GM19025 (cell line): ENCODE measurements around the gene HOXA7.

ENCODE experiments used
- ATAC-seq: cut with Tn5 transposase; IDR thresholded peaks from one replicate; pipeline ENCODE4 v1.9.1; 2021; ENCODE audit warnings: mild to moderate bottlenecking, low read depth, moderate library complexity; ENCODE audit not compliant: unreplicated experiment

Gene HOXA7

DNA sequence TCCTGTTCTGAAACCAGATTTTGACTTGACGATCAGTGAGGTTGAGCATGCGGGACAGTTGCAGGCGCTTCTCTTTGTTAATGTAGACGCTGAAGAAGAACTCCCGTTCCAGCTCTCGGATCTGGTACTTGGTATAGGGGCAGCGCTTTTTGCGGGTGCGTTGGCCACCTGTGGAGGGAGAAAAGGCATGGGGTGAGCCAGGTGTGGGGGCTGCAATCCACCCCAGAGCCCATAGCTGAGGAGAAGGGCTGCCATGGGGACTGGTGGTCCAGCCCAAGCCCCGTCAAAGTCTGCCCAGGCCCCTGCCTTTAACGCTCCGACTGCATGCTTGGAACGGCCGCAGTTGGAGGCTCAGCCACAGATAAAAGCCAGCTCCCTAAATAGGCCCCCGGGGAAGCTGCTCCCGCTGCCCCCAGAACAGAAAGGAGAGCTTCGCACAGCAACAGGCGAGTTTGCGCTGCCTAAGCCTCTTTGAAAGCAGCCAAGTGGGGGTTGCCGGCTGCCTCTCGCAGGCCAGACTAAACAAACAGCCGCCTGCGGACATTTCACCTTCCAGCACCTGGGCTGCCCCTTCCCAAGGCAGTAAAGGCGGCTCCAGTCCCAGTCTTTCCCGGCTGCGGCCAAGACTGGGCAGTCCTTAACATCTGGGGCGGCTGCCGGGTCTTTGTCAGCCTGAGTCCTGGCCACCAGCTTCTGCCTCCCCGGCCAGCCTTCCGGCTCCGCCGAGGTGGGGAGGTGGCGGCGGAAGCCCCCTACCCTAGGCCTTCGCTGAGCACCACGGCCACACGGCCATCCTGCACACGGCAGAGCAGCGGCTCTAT, 26.6 kb upstream of the HOXA7 start:
- no peak for ATAC-seq

DNA sequence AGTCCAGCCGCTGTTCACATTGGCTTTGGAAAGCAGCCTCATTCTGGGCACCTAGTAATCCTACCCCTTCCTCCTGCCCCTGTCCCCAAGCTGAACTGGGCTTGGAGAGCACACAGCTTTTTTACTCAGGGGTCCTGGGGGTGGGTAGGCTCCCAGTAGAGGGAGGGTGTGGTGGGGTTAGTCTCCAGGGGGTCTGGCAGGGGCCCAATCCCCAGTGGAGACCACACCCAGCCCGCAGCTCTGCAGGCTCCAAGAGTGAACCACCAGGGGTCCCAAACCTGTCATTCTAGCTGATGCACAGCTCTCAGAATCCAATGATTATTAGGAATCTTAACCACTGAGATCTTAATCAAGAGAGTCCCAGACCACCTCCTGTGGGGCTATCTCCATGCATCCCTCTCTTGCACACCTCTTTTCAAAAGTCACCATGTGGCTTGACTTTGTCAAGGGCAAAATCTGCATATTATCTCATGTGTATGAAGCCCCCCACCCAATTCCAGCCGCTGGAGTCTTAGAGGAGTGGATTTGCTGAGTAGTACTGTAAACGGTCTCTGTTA, 25.9 kb upstream of the HOXA7 start:
- ATAC-seq: no peak

DNA sequence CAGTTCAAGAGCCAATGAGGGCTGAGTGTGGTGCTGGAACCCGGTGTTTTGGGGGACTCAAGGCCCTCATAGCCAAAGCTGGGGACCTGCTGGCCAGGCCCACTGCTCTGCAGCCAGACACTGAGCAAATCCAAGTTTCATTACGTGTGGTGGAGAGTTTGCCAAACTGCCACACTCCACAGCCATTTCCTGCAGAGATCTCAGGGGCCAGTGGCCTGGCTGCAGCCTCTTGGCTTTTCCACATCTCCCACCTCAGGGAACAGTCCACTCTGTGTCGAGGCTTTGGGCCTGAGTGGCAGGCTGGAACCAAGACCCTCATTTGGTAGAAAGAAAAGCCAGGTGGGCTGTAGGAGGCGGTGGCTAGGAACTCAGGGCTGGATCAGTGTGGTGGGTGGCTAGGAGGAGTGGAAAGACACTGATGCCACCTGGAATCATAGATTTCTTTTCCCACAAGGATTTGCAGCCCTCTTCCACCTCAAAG, 25.4 kb upstream of the HOXA7 start:
- ATAC-seq: no peak

DNA sequence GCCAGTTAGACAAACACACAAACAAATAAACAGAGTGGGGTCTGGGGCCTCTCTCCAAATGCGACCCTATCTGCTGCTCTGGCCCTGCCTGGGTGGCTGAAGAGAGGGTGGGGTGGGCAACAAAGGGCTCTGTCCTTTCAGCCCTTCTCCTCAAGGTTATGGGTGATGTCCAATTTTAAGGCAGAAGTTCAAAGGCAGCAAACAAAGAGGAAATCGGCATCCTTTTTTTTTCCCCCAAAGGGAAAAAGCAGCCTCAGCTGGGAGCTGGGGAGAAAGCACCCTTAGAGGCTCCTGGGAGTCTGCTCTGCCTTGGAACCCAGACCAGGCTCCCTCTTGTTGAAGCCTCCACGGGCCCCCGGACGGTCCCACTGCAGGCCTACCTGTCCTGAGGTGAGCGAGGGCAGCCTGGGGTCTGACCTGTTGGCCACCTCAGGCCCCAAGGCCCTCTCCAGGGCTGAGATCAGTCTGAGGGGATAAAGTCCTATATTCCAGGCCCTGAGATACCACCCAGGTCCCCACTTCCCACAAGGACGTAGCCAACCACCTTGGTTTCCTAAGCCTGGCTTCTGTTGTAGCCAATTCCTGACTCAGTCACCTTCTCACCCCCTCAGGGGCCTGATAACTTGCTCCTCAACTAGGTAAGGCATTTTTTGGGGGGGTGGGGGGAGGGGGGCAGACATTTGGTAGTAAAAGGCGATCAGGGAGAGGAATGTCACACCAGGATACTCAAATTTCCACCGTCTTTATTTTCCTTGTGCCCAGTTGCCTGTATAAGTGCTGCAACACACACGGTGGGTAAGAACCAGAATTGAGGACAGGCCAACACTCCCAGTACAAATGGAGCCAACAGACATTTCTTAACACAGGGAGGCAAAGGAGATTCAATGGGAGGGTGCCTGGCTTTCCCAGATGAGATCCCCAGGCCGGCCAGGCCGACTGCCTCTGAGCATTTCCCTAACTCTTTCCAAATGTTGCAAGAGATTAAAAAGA, 24.3 kb upstream of the HOXA7 start:
- no peak for ATAC-seq

DNA sequence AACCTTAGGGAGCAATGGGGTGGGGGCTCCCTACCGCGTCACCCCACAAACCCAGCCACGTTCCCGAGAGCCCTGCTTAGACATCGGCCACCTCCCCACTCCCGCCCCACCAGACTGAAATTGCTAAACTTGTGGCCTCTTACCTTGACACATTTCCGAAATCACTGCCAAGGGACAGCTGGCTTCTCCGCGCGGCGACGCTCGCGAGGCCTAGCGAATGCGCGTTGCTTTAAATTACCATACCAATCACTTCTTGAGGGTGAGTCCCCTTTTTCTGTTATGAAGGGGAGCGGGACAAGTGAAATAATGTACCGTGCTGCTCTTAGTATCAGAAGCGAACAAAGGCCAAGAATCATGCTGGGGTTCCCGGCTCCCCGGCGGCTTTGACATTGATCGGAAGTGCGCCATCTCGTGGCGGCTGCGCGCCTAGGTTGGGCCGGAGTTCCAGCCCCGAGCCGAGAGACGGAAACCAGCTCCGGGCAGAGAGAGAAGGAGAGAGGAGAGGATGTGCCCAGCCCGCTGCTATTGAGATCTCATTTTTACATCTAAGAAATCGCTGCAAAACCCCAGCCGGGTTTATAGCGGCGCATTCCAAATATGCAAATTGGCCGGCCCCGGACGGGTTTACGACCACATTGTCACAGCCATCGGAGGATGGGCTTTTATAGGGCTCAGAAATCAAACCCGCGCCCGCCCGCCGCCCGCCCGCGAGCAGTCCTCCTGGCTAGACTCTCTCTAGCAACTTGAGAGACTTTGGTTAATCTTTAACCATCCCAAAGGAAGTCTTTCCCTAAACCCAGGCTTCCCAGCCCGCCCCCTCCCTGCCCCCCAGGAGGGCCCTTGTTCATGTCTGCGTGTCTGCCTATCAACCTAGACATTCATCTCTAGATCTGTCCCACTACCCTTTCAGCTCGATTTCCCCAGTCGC, 23.3 kb upstream of the HOXA7 start:
- ATAC-seq: no peak

DNA sequence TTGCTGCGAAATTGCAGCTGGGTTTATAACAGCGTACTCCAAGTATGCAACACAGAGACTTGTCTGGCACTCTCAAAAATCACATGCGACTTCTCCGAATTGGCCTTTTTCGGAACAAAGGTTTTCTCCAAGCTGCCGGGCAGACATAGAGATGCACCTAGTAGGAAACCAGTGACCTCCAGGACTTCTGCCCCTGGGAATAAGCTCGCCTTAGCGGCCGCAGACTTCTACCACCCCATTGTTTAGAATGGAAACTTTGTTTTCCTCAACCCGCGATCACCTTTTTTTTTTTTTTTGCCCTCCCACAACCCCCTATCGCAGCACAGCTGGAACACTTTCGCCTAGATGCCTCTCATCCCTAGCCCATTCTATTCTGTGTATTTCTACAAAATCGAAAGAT, 22.6 kb upstream of the HOXA7 start:
- ATAC-seq: no peak

DNA sequence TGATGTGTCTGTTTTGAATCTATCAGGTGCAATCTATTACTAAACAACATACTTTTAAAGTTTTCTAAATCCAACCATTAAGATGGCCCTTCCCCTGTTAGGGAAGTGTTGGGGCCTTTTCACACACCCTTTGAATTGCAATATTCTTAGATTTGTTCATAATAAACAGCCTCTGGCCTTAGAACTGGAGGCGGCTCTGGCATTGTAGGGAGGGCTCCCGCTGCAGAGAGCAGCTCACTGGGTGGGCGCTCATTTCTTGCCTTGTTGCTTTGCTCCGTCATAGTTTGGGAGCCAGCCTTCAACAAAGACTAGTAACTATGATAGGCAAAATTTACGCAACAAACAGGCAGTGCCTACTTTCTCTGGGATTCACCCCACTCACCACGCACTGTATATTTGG, 21.9 kb upstream of the HOXA7 start:
- no peak for ATAC-seq

DNA sequence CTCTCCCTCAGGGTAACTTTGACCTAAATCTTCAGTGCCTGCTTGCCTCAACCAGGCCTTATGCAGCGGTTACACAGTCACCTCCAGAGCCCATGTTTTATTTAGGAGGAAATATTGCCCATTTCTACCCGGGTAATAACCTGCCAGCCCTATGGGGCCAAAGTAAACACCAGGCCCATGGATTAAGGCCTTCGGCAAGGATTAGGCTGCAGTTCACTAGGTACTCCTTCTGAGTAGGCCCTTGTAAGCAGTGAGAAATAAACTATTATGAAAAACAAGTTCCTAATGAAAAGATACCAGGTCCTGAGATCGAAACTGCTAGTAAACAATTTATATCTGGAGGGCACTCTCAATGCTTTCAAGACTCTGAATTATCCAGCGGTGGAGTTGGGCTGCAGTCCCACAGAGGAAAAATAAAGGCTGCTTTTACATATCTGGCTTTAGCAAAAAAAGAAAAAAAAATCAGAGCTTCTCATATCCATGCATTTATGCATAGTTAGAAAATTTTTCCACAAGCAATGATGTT, 21.4 kb upstream of the HOXA7 start:
- ATAC-seq: no peak

DNA sequence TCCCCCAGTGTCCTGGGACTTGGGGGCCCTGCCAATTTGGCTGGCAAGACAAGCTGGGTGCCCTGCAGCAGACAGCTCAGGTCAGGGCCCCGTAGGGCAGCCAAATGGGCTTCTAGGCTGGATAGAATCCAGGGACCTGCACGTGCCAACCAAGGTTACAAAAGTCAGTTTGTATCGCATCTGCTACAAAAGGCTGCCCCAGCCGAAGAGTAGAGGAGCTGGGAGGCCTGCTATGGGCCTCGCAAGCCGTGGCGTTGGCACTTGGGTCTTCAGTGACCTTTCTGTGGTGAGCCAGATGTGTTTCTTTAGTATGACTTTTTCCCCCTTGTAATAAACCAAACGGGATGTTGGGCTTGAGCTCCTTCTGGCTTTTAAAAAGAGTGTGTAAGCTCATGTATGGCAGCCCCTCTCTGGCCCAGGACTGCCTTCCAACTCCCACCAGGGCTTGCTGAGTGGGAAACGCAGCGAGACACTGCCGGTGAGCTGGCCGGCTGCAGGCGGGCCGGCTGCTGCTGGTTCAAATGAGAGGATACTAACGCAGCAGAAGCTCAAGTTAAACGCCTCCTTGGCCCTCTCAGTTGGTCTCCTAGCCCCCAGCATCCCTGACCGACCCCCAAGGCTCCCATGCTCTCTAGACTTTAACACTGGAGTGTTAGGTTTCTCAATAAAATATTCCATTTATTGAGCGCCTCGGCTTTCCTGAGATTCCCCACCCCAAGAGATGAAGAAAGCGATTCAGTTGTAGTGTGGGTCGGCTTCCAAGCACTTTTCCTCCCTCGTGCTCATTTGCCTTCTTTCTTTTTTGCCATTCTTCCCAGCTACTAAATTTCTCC, 20.7 kb upstream of the HOXA7 start:
- no peak for ATAC-seq

DNA sequence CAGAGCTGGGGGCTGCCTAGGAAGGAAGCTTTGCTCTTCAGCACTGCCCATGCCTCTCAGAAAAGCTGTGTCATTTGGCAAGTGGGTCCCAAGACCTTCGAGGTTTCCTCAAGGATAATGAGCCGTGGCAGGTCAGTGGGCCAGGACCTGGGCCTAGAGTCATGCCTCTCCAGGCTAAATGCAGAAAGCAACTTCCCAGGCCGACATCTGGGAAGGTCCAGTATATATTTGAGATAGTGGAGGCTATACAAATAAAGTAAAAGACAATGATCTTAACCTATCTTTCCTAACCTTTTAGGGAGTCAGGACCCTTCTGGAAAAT, 20.0 kb upstream of the HOXA7 start:
- ATAC-seq: no peak

DNA sequence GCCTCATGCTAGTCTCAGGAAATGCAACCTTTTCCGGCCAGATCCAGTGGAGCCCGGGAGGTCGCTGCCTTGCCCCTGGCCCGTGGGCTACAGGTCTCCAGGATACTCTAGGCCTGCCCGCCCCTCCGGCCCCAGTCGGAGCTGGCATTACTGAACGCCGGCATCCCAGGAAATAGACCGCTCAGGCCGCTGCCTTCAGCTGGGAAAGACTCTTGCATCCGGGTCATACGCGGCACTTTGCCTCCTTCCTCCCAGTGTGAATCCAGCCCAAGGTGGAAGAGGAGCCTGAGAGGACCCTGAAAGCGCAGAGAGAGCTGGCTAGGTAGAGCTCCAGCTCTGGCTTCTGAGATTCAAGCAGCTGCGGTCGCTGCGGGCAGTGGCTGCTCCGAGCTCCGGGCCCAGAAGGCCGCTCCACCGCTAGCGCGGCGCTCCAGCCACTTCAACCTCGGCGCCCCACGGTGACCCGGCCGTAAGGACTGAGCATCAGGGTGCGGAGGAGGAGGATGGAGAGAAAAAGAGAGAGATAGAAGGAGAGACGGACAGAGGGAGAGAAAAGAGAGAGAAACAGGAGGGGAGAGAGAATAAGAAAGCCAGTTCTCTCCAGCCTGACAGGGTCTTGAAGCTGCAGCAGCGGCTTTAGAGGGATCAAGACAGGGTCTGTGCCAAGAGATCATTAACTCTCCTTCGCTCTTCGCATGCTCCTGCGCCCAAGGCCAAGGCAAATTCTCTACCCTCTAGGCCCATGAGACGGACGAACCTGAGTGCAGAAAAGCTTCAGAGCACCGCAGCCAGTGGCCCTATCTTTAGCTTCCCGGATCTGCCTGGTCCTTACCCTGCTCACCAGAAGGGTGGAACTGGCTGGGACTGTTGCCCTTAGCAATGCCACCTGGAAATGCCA, 19.4 kb upstream of the HOXA7 start:
- no peak for ATAC-seq

DNA sequence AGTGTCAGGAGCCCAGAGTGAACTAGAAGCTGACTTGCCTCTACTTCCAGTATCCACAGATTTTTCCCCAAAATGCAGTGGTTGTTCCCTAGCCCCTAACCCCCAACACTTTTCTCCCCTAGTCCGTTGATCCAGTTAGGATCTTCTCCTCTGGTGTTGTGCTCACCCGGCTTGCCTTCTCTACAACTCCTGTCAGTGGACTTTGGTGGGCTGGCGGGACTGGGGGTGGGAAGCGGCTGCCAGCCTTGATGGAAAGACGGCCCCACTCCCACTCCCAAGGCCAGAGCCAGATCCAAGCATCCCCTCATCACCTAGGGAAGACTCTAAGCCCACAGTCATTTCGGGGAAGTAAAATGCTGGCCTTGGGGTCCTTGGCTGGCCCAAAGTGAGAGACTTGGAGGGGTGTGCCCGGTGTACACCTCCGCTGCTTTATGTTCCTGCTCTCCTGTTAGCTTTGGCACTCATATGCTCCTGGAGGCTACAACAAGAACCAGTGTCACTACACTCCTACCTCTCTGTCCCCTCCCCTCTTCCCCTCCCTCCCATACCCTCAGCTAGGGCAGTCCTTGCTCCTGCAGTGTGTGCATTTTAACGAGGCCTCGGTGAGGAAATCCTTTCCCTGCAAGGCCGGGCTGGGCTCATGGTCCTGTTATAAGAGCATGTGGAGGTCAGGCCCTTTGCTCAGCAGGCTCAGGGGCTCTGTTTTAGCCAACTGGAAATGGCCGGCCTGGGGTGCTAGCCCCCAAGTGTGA, 18.6 kb upstream of the HOXA7 start:
- ATAC-seq: no peak

DNA sequence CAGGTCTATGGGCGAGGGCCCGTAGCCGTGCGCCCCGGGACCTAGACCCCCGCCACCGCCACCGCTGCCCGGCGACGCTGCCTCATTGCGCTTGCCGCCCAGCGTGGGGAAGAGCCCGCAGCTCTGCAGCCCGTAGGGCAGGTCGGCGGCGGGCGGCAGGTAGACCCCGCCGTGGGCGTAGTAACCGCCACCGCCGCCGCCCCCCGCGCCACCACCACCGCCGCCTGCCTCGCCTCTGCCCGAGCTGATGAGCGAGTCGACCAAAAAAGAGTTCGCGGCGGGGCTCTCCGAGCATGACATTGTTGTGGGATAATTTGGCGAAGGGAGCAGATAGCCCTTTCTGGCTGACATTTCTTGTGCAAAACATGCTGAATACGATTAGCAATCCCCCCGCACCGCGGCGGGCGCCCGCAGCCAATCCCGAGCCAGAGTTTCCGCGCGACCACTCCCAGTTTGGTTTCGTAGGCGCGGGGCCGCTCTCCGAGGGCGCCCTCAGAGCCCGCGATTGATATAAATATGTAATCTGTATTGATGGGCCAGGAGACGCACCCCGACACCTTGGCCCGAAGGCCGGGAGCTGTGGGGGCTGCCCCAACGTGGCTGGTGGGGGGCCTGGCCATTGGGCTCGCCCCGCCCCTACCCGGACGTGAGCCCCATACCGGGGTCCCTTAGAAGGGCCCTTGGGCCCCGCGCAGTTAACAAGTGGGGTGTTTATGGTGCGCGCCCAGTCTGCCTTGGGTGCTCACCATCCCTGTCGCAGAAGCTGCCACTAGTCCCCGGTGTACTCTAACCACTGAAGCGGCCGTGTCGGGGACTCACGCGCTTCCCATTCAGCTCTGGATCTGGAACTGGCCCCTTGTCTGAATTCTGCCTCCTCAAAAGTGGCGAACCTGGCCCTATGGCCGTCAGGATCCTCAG, 17.7 kb upstream of the HOXA7 start, which contains the start of gene HOXA10:
Gene HOXA10, minus strand, starts transcription at position 365 of the 918 bp plus-strand sequence. Its CDS starts 14 bp downstream, at position 351.
- ATAC-seq: no peak

DNA sequence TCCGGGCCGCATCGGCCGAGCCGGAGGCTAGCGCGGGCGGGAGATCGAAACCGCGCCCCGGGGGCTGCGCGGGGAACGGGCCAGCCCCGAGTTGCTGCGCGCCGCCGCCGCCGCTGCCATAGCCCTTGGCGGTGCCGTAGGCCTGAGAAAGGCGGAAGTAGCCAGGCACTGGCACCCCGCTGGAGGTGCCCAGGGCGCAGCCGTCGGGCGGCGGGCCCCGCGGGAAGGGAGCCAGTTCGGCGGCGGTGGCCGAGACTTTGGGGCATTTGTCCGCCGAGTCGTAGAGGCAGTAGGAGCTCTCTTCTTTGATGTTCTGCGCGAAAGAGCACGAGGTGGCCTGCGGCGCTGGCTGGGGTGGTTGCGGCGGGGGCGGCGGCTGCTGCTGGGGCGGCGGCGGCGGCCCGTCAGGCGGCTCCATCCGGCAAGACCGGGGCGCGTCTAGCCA, 17.1 kb upstream of the HOXA7 start:
- ATAC-seq: no peak

DNA sequence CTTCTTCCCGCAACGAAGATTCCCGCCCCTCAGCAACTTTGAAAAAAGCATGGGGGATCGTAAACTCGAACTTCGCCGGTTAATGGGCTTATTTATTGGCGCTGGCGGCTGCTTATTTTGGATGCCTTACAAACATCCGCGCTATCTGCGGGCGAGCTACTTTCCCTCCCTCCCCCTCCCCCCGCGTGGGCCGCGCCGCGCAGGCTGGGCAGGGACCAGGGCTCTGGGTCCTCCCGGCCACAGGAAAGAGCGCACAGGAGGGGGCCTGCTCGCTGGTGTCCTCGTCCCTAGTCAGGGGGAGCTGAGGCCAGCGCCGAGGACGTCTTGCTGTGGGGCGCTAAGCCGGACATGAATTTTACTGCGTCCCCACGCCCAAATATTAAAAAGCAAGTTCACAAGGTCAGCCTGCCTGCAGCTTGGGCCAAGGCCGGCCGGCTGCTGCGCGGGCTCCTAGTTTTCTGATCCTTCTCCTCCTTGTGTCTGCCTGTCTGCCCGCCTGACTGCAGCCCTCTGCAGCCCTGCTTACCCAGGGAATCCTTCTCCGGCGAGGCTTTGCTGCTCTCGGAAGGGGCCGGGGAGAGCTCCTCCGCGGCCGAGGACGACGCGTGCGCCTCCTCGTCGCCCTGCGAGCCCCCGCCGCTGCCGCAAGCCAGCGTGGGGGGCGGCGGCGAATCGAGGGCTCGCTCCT, 16.5 kb upstream of the HOXA7 start:
- no peak for ATAC-seq
